Measurements from ENCODE around the gene BTK. TPM values are rescaled to one million over a fixed set of nuclear protein-coding genes. Genes with fewer than 3 reads are reported as not detected.

Gene BTK
- total RNA-seq, 1 experiment from 2014 or later, result 0.35 TPM

GRCh38 chrX:101347859-101348451 lies 38.0 kb downstream of the BTK start:
- Mint-ChIP-seq H3K9me3 (peaks cover 57 to 61% of the 10 kb centered on the region in 2 experiments), H3K4me3 (peak overlapping the region; percentile 89 to 93), H3K36me3 (ENCODE audit: insufficient read depth in 1 of 3, low read depth in 3 of 3) (peaks cover 13 to 37% (median 15%) of the 10 kb centered on the region in 3 experiments), H3K27ac (peak overlapping the region in 1 of 3 experiments; percentile 91; a peak in 1 of 7 replicates), H3K4me1 (peaks cover 5 to 11% of the 10 kb centered on the region in 2 experiments; a peak in 3 of 4 replicates), H3K27me3 (ENCODE audit: low read depth) (0 out of 2 replicates have a peak, but pooled peaks cover 1% of the 10 kb centered on the region)
- no peak overlapping the region for H3K14ac ChIP-seq (ENCODE audit: insufficient read depth, low read length)
- H3K4me1 ChIP-seq (ENCODE audit: insufficient read depth, low read length), result no peaks in the 10 kb centered on the region
- peaks cover 15% of the 10 kb centered on the region for H3K9me3 ChIP-seq (ENCODE audit: control insufficient read depth, low read depth, low read length)
- H4K91ac ChIP-seq (ENCODE audit: insufficient read length, low read depth, low read length), result no peak overlapping the region
- H3K23ac ChIP-seq (ENCODE audit: insufficient read length, low read depth, low read length), result no peak overlapping the region
- no peak overlapping the region for H3K18ac ChIP-seq (ENCODE audit: insufficient read length, low read depth, low read length)
- no peak overlapping the region for H2BK20ac ChIP-seq (ENCODE audit: low read depth, low read length, poor library complexity, severe bottlenecking)
- TF ChIP-seq, protein P1, sequence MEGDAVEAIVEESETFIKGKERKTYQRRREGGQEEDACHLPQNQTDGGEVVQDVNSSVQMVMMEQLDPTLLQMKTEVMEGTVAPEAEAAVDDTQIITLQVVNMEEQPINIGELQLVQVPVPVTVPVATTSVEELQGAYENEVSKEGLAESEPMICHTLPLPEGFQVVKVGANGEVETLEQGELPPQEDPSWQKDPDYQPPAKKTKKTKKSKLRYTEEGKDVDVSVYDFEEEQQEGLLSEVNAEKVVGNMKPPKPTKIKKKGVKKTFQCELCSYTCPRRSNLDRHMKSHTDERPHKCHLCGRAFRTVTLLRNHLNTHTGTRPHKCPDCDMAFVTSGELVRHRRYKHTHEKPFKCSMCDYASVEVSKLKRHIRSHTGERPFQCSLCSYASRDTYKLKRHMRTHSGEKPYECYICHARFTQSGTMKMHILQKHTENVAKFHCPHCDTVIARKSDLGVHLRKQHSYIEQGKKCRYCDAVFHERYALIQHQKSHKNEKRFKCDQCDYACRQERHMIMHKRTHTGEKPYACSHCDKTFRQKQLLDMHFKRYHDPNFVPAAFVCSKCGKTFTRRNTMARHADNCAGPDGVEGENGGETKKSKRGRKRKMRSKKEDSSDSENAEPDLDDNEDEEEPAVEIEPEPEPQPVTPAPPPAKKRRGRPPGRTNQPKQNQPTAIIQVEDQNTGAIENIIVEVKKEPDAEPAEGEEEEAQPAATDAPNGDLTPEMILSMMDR (conservative IDR thresholded peaks at IDR 0.05), result no peak
- no peak overlapping the region for H2BK120ac ChIP-seq (ENCODE audit: low read depth, low read length, poor library complexity, severe bottlenecking)
- no peaks in the 10 kb centered on the region for H3K27me3 ChIP-seq (ENCODE audit: insufficient read depth, low read length)
- peaks cover 3% of the 10 kb centered on the region for H3K23me2 ChIP-seq (ENCODE audit: insufficient read length, low read depth, low read length, poor library complexity, severe bottlenecking)
- H4K20me1 ChIP-seq (ENCODE audit: control insufficient read depth, insufficient read depth, insufficient read length), result no peaks in the 10 kb centered on the region
- no peak overlapping the region for H2BK15ac ChIP-seq (ENCODE audit: low read depth, low read length)
- DNase-seq, result no peak
- no peak overlapping the region for H4K8ac ChIP-seq (replicated peaks; ENCODE audit: insufficient read length, low read depth, low read length)
- peak overlapping the region; percentile 91 for H3K4me2 ChIP-seq (ENCODE audit: insufficient read depth, insufficient read length, low read length)
- no peak overlapping the region for H3K27ac ChIP-seq (ENCODE audit: insufficient read length, low read depth, low read length)
- no peak overlapping the region for H2BK12ac ChIP-seq (ENCODE audit: insufficient read length, low read depth, low read length)
- H4K5ac ChIP-seq (ENCODE audit: insufficient read length, low read depth, low read length), result no peak overlapping the region
- no peak overlapping the region for H2AK5ac ChIP-seq (ENCODE audit: insufficient read length, low read length)
- peak overlapping the region; percentile 82 for H3K9ac ChIP-seq (ENCODE audit: extremely low read depth, insufficient read length, low read length)
- H3K56ac ChIP-seq (ENCODE audit: insufficient read length, low read depth, low read length), result no peak overlapping the region
- H3T11ph ChIP-seq (ENCODE audit: low read length), result no peak overlapping the region
- WGBS (ENCODE audit: extremely low coverage, insufficient read length, low lambda C conversion rate), result no CpG with 5 or more reads among the region's 14 CpGs
- H2AFZ ChIP-seq (ENCODE audit: low read length), result no peak overlapping the region
- H2BK5ac ChIP-seq (ENCODE audit: insufficient read length, low read length), result no peak overlapping the region
- peaks cover 10% of the 10 kb centered on the region; the same call in 1 of the 2 replicates for H3K79me2 ChIP-seq (ENCODE audit: insufficient read depth, low read length)
- H3K79me1 ChIP-seq (ENCODE audit: insufficient read depth, low read depth, low read length, poor library complexity, severe bottlenecking), result no peaks in the 10 kb centered on the region
- no peak overlapping the region for H3K4ac ChIP-seq (ENCODE audit: low read depth, low read length)

Data from H9 (cell line).